ENCODE results near the gene MPC1.
"Not testable (repeated sequence)": the region's sequence is repeated elsewhere in the genome, so short reads cannot be mapped to it uniquely, and the experiment has no call there.

Gene MPC1

DNA sequence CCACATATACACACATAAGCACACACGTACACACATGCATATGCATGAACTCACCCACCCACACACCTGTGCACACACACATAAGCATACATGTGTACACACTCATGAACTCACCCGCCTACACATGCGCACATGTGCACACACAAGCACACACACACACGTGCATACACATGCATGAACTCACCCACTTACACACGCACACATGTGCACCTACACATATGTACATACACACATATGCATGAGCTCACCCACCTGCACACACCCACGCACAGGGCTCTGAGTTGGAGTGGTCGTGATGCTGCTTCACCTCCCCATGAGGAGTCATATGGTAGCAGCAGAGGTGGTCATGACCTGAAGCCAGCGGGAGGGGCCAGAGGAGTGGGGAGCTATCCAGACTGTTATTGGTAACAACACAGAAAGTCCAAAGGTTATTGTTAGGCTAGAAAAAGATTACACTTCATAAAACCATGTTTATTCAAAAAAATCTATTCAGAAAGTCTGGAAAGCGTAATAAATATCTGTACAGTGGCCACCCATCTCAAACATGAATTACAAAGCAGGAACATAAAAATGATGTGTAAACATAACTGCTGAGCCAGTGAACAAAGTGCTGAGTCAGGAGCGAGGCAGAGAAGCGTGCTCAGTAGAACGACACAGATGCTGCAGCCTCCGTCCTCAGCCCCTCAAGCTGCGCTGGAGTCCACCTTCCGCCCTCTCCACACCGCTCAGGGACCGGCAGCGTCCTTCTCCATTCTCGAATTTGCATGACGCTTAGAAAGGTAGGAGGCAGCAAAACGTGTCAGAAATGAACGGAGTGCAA lies 26.4 kb upstream of the MPC1 start:
- DNase-seq (ENCODE audit: low read depth in 1 of 2, low spot score in 1 of 2), result no peak

DNA sequence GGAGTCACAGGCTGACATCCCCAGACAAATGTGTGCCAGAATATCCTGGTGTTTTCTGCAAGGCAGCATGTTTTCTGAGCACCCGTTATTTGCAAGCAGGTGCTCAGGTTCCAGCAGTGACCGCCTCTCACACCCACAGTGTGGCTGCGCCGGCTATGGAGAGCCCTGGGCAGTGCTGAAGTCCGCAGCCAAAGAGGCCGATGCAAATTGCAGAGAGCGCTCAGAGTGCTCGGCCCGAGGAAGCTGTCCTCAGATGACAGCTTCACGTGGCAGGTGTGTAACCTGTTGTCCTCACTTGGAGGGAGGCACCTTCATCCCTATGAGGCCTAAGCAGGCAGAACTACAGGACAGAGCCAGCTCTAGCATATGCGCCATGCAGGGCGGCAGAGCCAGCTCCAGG lies 23.5 kb upstream of the MPC1 start:
- DNase-seq (ENCODE audit: low read depth in 1 of 2, low spot score in 1 of 2), result no peak

DNA sequence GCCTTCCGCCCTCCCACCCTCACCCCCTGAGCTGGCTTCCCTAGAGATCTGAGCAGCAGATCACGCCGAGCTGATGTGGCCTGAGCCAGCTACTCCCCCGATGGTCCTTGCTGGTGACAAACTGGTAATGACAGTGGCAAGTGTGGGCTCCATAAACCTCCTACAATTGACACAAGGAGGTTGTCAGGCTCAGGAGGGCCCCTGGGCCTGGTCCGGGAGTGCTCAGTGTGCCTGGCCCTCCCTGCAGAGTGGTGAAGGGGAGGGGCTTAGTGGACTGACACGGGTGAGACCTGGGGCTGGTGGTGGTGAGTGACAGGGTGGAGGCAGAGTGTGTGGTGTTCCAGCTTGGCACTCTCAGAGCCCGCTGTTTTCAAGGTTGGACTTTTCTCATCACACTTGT lies 22.6 kb upstream of the MPC1 start:
- no peak for DNase-seq (ENCODE audit: low read depth in 1 of 2, low spot score in 1 of 2)

DNA sequence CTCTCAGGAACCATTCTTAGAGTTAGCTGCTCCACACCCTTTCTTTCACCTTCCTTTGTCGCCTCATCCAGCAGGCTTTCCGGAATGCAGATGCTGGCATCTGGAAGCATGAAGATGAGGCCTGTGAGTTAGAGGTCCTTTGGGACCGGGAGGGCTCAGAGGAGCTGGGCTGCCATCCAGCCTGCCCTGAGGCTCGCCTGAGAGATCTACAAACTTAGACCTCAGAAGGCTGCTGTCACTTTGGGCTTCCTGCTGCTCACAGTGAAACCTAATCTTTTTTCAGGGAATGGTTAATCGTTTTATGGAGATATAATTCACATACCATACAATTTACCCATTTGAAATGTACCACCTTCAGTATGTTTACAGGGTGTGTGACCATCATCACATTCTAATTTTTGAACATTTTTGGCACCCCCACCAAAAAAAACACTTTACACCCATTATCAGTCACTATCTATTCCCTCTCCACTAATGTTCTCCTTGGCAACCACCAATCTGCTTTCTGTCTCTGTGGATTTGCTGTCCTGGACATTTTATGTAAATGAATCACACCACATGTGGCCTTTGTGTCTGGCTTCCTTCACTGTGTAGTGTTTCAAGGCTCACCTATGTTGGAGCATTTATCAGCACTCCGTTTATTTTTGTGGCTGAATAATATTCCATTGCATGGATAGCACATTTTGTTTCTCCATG lies 20.0 kb upstream of the MPC1 start:
- DNase-seq (ENCODE audit: low read depth in 1 of 2, low spot score in 1 of 2), result no peak

DNA sequence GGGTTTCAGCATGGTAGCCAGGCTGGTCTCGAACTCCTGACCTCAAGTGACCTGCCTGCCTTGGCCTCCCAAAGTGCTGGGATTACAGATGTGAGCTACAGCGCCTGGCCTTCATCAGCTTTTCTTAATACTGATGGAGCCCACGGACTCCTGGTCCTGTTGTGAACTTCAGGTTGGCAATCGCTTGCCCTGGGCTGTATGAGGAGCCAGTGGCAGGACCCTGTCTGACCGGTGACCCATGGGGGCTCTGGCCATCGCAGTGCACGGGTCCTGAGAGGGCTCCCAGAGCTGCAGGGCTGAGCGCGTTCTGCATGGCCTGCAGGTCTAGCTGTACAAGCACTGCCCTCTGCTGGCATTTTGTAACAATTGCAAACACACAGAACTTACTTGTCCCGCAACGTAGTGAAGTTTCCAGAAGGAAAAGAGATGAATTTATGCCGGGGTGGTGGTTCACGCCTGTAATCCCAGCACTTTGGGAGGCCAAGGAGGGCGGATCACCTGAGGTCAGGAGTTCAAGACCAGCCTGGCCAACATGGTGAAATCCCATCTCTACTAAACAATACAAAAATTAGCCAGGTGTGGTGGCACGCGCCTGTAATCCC lies 18.0 kb upstream of the MPC1 start:
- DNase-seq (ENCODE audit: low read depth in 1 of 2, low spot score in 1 of 2), result not testable (repeated sequence)

DNA sequence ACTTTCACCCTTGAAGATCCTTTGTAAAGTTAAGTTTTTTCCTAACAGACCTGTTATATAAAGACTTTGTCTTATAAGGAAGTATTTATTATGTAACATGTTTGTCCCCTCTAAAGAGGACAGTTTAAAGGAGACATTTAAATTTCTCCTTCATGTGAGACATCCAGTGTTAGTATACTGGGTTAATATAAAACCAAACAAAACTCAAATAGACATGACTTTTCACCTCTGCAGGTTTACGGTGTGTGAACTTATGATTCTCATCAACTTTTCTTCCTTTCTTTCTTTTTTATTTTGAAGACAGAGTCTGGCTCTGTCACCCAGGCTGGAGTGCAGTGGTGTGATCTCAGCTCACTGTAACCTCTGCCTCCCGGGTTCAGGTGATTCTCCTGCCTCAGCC lies 17.4 kb upstream of the MPC1 start:
- DNase-seq (ENCODE audit: low read depth in 1 of 2, low spot score in 1 of 2), result no peak

DNA sequence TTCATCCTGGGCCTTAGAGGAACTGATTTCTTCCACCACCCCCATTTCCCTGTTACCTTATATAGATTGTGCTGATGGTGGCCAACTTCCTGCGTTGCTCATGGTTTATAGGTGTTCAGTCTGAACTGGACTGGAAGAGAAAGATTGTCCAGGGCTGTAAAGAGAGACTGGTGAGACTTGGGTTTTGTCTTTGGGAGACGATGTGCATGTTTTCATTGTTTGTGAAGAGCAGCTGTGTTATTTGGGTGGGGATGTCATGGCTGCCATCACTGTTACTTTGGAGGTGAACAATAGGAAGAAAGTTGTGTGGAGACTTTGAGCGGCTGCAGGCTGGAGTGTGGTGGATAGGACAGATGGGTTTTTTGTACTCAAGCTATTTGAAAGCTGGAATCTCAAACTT lies 15.6 kb upstream of the MPC1 start:
- no peak for DNase-seq (ENCODE audit: low read depth in 1 of 2, low spot score in 1 of 2)

DNA sequence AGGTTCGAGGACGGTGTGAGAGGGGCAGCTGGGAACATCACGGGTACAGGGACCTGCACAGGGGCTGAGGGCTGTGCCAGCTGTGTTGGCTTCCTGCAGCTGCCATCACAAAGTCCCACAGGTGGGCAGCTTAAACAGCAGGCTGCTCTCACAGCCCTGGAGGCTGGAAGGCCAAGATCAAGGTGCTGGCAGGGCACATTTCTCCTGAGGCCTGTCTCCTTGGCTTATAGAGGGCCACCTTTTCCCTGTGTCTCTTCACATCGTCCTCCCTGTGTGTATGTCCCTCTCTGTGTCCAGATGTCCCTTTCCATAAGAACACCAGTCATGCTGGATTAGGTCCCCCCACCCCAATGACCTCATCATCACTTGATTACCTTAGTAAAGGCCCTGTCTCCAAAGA lies 15.1 kb upstream of the MPC1 start:
- DNase-seq (ENCODE audit: low read depth in 1 of 2, low spot score in 1 of 2), result no peak

DNA sequence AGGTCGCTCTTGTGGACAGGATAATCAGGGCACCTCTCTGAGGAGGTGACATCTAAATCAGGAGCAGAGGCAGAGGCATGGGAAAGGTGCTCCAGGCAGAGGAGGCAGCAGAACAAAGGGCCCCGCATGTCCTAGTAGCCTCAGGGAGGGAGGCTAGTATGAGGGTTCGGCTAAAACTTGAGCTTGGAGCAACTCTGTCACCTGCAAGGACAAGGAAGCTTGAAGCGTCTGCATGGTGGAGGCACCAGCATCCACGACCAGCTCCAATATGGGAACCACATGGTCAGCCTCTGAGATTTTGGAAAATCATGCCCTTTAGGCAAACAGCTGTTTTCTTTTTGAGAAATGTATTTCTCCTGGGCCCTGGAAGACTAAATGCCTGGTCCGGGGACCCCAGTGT lies 13.0 kb upstream of the MPC1 start:
- DNase-seq (ENCODE audit: low read depth in 1 of 2, low spot score in 1 of 2), result no peak

DNA sequence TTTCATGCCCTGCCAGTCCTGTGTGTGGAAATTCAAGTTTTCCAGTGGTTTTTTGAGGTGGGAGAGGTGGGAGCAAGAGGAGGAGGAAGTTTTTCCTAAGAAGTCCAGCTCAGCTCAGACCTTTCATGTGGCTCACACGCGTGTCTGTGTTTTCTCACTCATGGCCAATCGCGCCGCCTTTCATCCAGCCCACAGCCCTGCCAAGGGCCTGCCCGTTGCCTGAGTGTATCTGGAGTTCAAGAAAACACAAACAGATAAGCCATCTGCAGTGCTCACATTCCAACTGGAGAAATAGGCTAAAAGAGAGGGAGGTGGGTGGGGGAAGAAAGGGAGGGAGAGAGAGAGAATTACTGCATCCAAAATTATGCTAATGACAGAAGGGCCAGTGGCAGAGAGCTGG lies 12.6 kb upstream of the MPC1 start:
- no peak for DNase-seq (ENCODE audit: low read depth in 1 of 2, low spot score in 1 of 2)

DNA sequence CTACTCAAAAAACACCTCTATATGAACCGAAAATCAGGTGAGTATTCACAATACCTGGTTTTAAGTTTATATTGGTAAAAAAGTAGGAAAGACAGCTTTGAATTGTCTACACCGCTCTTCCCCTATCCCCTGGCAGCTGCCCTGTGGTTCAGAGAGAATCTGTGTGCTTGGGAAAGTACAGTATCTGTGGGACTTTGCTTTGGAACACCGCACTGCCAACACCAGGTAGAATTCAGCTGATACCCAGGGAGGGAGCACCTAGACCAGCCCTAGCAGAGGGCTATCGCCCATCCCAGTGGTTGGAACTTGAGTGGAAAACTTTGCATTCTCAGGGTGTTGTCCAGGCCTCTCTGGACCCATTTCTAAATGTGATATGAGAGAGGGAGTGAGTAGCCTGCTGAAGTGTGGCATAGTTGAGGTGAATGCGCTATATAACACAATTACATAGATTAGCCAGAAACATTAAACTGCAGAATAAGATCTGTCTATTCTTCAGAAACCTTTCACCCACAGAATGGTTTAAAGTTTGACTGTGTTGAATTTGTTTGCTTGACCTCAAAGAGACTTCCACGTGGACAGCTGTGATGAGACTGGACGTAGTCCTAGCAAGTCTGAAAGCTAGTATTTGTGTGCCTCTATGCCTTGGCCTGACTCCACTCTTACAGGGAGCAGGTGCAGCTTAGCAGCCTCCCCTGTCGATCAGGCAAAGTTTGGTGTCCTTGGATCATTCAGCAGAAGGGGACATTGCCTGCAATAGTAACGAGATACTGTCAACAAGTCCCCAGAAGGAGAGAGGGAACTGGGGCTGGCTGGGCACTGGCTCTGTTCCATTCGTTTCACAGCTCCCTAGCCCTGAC lies 11.5 kb upstream of the MPC1 start:
- no peak for DNase-seq (ENCODE audit: low read depth in 1 of 2, low spot score in 1 of 2)

DNA sequence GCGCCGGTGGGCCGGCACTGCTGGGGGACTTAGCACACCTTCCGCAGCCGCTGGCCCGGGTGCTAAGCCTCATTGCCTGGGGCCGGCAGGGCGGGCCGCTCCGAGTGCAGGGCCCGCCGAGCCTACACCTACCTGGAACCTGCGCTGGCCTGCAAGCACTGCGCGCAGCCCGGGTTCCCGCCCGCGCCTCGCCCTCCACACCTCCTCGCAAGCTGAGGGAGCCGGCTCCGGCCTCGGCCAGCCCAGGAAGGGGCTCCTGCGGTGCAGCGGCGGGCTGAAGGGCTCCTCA lies 10.7 kb upstream of the MPC1 start:
- DNase-seq (ENCODE audit: low read depth in 1 of 2, low spot score in 1 of 2), result no peak

DNA sequence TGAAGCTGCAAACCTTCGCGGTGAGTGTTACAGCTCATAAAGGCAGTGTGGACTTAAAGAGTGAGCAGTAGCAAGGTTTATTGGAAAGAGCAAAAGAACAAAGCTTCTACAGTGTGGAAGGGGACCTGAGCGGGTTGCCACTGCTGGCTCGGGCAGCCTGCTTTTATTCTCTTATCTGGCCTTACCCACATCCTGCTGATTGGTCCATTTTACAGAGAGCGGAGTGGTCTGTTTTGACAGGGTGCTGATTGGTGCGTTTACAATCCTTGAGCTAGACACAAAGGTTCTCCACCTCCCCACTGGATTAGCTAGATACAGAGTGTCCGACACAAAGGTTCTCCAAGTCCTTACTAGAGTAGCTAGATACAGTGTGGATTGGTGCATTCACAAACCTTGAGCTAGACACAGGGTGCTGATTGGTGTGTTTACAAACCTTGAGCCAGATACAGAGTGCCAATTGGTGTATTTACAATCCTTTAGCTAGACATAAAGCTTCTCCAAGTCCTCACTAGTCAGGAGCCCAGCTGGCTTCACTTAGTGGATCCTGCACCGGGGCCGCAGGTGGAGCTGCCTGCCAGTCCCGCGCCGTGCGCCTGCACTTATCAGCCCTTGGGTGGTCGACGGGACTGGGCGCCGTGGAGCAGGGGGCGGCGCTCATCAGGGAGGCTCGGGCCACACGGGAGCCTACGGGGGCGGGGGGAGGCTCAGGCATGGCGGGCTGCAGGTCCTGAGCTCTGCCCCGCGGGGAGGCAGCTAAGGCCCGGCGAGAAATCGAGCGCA lies 10.2 kb upstream of the MPC1 start:
- not testable (repeated sequence) for DNase-seq (ENCODE audit: low read depth in 1 of 2, low spot score in 1 of 2)

DNA sequence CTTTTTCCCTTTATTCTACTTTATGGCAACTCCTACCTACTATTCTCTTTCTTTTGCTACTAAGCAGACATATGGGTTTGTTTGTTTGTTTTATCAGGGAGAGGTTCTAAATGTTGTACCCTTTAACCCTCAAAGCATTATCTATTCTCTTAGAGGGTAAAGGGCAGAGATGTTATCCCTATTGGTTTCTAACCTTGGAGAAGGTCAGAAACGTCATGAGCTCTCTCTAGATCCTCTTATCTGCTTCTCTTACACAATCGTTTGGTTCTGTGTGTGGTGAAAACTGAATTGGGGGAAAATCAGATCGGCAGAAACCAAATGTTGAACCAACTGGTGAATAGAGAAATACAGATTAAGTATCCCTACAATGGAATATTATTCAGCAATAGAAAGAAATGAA lies 6.4 kb upstream of the MPC1 start:
- DNase-seq (ENCODE audit: low read depth in 1 of 2, low spot score in 1 of 2), result no peak

DNA sequence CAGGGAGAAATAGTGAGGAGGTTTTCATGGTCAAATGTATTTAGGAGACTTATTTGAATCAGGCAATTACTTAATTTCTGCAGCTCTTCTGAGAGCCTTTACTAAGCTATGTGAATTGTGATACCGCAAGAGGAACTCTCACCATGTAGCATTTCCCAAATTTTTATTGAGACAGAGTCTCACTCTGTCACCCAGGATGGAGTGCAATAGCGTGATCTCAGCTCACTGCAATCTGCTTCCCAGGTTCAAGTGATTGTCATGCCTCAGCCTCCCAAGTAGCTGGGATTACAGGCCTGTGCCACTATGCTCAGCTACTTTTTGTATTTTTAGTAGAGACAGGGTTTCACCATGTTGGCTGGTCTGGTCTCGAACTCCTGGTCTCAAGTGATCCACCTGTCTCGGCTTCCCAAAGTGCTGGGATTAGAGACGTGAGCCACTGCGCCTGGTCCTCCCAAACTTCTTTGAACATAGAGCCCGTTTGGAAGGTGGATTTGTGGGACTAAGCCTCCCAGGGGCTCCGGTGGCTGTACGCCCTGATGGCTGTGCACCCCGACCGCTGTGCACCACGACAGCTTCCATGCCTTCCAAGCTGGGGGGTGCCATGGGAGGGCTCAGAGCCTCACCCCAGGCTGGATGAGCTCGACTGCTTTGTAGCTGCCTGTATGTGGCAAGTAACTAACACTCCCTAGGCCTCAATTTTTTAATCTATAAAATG lies 5.7 kb upstream of the MPC1 start:
- DNase-seq (ENCODE audit: low read depth in 1 of 2, low spot score in 1 of 2), result no peak

DNA sequence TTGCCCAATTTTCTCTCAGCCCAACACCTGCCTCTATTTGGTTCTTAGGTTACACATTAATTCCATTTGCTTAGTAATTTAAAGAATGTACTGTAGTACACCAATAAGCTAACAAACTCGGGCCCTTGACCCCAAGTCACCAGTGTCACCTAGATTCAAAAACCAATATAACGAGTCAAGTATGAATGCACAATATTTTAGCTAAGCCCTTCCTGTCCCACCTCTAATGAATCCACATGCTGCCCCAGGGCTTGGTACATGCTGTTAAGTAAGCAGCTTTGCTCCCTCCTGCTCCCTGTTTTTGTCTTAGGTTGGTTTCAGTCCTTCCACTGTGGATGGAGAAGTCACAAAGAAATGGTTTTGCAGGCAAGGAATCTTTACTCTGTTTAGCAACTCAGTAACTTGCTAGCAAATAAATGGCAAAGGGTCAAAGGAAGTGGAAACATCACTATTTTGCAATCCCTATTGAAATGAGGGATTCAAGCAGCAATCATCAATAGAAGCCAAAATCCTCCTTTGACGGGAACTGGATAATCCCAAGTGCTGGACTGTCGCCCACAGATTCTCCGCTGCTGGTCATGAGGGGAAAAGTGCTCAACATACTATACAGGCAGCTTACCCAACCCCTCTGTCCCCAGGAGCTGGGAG lies 5.0 kb upstream of the MPC1 start:
- DNase-seq (ENCODE audit: low read depth in 1 of 2, low spot score in 1 of 2), result no peak

DNA sequence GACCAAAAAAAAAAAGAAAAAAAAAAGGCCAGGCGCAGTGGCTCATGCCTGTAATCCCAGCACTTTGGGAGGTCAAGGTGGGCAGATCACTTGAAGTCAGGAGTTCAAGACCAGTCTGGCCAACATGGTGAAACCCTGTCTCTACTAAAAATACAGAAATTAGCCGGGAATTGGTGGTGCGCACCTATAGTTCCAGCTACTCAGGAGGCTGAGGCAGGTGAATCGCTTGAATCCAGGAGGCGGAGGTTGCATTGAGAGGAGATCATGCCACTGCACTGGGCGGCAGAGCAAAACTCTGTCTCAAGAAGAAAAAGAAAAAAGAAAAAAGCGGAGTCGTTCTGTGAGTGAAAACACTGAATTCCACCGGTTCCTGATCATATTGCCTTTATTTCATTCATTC lies 4.4 kb upstream of the MPC1 start:
- DNase-seq (ENCODE audit: low read depth in 1 of 2, low spot score in 1 of 2), result not testable (repeated sequence)

DNA sequence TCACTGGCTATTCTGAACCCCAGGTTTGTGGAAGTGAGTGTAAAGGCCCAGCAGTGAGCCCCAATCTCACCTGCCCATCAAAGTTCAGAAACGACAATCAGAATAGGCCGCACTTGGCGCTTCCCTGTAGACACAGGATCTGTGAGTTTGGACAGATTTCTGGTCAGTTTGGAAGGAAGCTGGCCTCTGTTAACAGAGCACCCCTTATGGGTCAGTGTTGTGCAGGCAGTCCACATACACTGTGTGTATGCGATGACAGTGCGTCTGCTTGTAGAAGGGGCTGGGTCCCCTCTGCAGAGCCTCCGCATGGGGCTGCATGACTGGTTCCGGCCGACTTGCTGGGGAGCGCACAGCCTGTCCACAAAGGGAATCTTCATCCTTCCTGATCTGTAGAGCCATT lies 3.4 kb upstream of the MPC1 start:
- DNase-seq (ENCODE audit: low read depth in 1 of 2, low spot score in 1 of 2), result no peak

DNA sequence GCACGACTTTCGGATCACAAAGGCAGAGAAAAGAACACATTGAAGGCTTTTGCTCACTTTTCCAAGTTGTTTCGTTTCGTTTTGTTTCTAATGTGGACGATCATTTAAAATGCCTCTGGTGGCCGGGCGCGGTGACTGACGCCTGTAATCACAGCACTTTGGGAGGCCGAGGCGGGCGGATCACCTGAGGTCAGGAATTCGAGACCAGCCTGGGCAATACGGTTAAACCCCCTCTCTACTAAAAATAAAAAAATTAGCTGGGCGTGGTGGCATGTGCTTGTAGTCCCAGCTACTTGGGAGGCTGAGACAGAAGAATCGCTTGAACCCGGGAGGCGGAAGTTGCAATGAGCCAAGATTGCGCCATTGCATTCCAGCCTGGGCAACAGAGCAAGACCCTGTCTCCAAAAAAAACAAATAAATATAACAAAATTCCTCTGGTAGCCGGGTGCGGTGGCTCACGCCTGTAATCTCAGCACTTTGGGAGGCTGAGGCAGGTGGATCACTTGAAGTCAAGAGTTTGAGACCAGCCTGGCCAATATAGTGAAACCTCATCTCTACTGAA lies 1.1 kb upstream of the MPC1 start:
- not testable (repeated sequence) for DNase-seq (ENCODE audit: low read depth in 1 of 2, low spot score in 1 of 2)

All from stimulated activated CD4-positive, alpha-beta T cell treated with anti-CD3 and anti-CD28 coated beads, Interleukin-15, amount 100 ng/mL, for 1 hour (primary cell).